HFFc6 (cell line): ENCODE data around the gene DDX10. TPM values are rescaled to one million over a fixed set of nuclear protein-coding genes. Genes with fewer than 3 reads are reported as not detected.
A peak's percentile ranks its signal among the peaks of the same experiment; 100 is the strongest.

Experiments used
- DNase-seq: peaks from one replicate; pipeline ENCODE4 v3.0.0-alpha.2; 2018
- H3K27ac Mint-ChIP-seq: 2 replicates; pipeline ENCODE4 v1.8.0; 2020; ENCODE audit warnings: mild to moderate bottlenecking, mixed read lengths
- H3K27me3 Mint-ChIP-seq: 2 replicates; pipeline ENCODE4 v1.8.0; 2021; ENCODE audit warnings: mild to moderate bottlenecking, moderate library complexity, mixed read lengths; ENCODE audit not compliant: insufficient read depth
- H3K36me3 Mint-ChIP-seq: 2 replicates; pipeline ENCODE4 v1.8.0; 2021; ENCODE audit warnings: low read depth, mixed read lengths
- H3K4me1 Mint-ChIP-seq: 2 replicates; pipeline ENCODE4 v1.8.0; 2020; ENCODE audit warnings: low read depth, mixed read lengths
- H3K4me3 Mint-ChIP-seq: 2 replicates; pipeline ENCODE4 v1.8.0; 2020; ENCODE audit warnings: mild to moderate bottlenecking, moderate library complexity, mixed read lengths
- H3K9me3 Mint-ChIP-seq: 2 replicates; pipeline ENCODE4 v1.8.0; 2020; ENCODE audit warnings: mild to moderate bottlenecking, mixed read lengths
- CTCF ChIP-seq: fragments of 200-600 bp; sonication (generic); IDR thresholded peaks from 2 replicates; pipeline ENCODE4 v1.5.0; 2021; ENCODE audit warnings: antibody characterized with exemption, mild to moderate bottlenecking
- total RNA-seq, 6 experiments: library from RNA; stranded (reverse); fragmentation: NEBNext Ultra II Directional; extraction: Animal tissue kit (Norgen Biotek cat#: 25700); gene quantifications; 2 replicates in 1 of 6; 3 replicates in 5 of 6; pipeline ENCODE4 v1.2.3, GENCODE V29; 2021

DDX10 gene
- total RNA-seq, 6 experiments from 2014 or later = 24.5 to 45.5 (median 33.5) TPM

GRCh38 chr11:108703916-108704315 lies 39.0 kb downstream of the DDX10 start:
- DNase-seq = no peak
- Mint-ChIP-seq H3K4me1 (peaks cover 31% of the 10 kb centered on the region), H3K9me3 (peaks cover 17% of the 10 kb centered on the region), H3K27me3 (no peaks in the 10 kb centered on the region), H3K27ac (no peak overlapping the region), H3K36me3 (peaks cover 56% of the 10 kb centered on the region), H3K4me3 (no peak overlapping the region)
- TF ChIP-seq CTCF = no peak

GRCh38 chr11:108705061-108705460 lies 40.2 kb downstream of the DDX10 start:
- H3K36me3 Mint-ChIP-seq = peaks cover 68% of the 10 kb centered on the region

GRCh38 chr11:108708173-108708572 lies 43.3 kb downstream of the DDX10 start:
- Mint-ChIP-seq H3K4me3 (no peak overlapping the region), H3K27ac (no peak overlapping the region), H3K9me3 (peaks cover 44% of the 10 kb centered on the region), H3K36me3 (peaks cover 91% of the 10 kb centered on the region), H3K27me3 (no peaks in the 10 kb centered on the region; the same call in 1 of the 2 replicates), H3K4me1 (peaks cover 26% of the 10 kb centered on the region)
- TF ChIP-seq CTCF = no peak
- DNase-seq = no peak

More at GRCh38 chr11:108705061-108705460, 40.2 kb downstream of the DDX10 start:
- no peak overlapping the region for H3K27ac Mint-ChIP-seq
- no peak for TF ChIP-seq CTCF
- peaks cover 26% of the 10 kb centered on the region for H3K9me3 Mint-ChIP-seq
- peaks cover 23% of the 10 kb centered on the region for H3K4me1 Mint-ChIP-seq
- no peaks in the 10 kb centered on the region for H3K27me3 Mint-ChIP-seq
- H3K4me3 Mint-ChIP-seq = no peak overlapping the region
- no peak for DNase-seq

GRCh38 chr11:108709741-108710140 lies 44.9 kb downstream of the DDX10 start:
- Mint-ChIP-seq H3K9me3 (peaks cover 49% of the 10 kb centered on the region), H3K4me3 (no peak overlapping the region), H3K36me3 (peaks cover 89% of the 10 kb centered on the region), H3K27me3 (peaks cover 2% of the 10 kb centered on the region; the same call in 1 of the 2 replicates), H3K4me1 (peaks cover 30% of the 10 kb centered on the region), H3K27ac (no peak overlapping the region)
- no peak for DNase-seq
- TF ChIP-seq CTCF = no peak

GRCh38 chr11:108713076-108713790 lies 48.4 kb downstream of the DDX10 start:
- H3K36me3 Mint-ChIP-seq = peaks cover 72% of the 10 kb centered on the region
- H3K9me3 Mint-ChIP-seq = peaks cover 39% of the 10 kb centered on the region
- peak overlapping the region; percentile 21 for H3K4me3 Mint-ChIP-seq
- TF ChIP-seq CTCF = no peak
- H3K27me3 Mint-ChIP-seq = peaks cover 2% of the 10 kb centered on the region; the same call in 1 of the 2 replicates
- peak; percentile 42 for DNase-seq
- H3K27ac Mint-ChIP-seq = peak overlapping the region; percentile 59
- peaks cover 30% of the 10 kb centered on the region for H3K4me1 Mint-ChIP-seq
